Middle frontal gyrus (tissue), 1 donor: ENCODE measurements around the gene OSMR.

Experiments
- DNase-seq: peaks from one replicate; pipeline ENCODE4 v3.0.0-alpha.2; 2015; ENCODE audit warnings: low spot score; ENCODE audit errors: extremely low spot score

The OSMR gene

DNA sequence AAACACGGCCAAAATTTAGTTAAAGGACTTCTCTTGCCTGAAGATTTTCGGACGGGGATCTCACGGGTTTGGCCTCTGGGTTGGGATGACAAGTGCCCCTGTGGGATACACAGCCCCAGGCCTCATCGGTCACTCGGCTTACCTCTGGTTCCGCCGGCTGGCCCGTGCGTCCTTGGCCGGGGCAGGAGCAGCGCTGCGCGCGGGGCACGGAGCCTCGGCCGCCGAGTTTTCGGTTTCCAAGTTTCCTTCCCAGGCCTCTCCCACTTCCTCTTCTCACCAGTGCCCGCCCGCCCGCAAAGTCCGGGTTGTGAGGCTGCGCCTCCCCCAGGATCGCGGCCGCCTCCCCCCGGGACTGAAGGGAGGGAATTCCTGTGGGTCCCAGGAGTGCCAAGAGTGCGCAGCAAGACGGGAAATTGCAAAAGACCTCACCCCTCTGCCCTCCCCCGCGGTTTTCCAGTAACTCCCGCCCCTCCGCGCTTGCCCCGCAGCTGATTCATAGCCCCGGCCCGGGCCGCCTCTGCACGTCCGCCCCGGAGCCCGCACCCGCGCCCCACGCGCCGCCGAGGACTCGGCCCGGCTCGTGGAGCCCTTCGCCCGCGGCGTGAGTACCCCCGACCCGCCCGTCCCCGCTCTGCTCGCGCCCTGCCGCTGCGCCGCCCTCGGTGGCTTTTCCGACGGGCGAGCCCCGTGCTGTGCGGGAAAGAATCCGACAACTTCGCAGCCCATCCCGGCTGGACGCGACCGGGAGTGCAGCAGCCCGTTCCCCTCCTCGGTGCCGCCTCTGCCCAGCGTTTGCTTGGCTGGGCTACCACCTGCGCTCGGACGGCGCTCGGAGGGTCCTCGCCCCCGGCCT, at the start of gene OSMR:
Gene OSMR, plus strand, starts transcription at position 487 of the 853 bp plus-strand sequence. CDS start 23,033 bp downstream, outside the sequence.
- DNase-seq, result no peak

DNA sequence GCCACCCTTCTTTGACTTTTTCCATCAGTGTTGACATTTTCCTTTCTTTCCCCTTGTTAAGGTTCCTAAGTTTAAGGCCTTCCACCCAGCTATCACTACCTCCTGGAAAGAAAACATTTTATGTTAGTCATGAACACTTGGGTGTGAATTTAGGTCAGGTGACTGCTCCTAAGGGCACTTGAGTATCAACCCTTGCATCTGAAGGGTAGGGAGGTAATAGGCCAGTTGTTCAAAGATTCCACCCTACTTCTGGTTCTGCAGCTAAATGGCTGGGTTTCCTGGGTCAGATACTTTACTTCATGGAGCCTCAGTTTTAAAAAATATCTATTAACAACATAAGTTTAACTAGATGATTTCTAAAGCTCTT, 49.1 kb upstream of the OSMR start:
- DNase-seq, result no peak

DNA sequence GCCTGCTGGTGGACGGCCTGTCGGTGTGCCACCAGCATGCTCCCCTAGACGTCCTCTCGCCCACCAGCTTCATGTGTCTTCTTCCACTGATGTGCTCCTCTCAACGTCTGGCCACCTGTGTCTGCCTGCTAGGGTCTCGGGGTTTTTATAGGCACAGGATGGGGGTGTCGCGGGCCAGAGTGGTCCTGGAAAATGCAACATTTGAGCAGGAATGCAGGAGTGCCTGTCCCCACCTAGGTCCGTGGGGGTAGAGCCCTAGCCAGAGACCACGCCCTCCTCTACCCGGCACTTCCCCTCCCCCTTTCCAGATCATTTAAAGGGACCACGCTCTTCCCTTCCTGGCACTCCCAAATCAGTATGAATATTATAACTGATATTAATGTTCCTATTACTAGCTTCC, 48.0 kb upstream of the OSMR start:
- DNase-seq, result no peak

DNA sequence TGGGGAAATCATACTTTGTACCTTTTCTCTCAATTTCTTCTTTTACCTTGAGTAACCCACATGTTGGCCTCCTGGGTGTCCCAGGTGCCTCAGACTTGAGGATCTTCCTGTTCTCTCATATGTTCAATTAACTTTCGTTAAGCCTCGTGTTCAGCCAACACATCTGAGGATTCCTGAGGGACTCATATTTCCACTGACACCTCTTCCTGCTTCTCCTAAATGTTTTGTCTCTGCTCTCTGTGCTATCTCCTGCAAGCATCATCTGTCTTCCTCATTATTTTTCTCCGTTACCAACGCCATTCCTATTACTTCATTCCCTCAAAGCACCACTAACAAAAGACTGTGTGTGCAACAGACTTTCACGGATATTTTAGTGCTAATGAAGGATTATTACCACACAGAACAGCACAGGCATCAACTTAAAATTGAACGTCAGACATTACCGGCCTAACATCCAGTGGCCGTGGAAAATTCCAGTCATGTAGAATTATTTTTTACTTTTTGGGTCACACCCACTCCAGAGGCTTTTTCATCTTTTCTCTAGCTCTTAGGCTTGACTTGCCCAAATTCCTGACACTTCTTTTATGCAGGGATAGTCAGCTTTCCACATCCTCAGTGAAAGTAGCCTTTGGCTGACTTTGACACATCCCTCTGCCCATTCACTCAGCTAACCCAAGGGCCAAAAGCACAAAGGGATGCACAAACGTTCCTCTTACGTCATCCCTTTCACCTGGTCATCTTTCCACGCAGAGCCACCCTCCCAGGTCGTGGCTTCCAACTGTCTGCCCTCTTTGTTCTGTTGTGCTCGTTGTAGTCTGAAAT, 46.0 kb upstream of the OSMR start:
- no peak for DNase-seq

DNA sequence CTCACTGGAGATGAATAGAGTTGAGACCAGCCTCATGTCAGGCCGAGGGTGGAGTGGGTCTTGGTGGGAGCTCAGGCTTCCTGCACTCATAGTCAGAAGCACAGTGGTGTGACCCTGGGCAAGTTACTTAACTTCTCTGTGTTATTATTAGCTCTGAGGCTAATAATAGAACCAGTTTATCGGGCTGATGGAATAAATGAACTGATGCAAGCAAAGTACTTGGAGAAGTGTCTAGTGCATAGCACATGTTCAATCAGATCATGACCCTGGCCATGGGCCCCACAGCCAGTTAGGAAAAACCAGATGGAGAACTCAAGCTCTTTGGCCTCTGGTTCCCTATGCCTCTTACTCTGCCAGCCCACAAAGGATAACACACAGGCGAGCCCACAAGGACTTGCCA, 45.3 kb upstream of the OSMR start:
- no peak for DNase-seq

DNA sequence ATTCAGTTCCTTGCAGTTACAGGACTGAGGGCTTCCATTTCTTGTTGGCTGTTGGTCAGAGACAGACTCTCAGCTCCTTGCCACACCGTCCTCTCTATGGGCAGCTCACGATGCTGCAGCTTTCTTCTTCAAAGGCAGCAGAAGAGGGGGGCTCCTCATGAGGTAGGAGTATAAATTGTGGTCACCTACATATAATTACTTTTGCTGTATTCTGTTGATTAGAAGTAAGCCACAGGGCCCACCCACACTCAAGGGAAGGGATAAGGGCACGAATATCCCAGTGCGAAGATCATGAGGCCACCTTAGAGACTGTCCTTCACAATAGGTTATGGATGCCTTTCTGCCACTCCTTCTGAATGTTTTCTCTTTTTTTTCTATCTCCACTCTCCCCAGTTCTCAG, 43.7 kb upstream of the OSMR start:
- DNase-seq, result no peak

DNA sequence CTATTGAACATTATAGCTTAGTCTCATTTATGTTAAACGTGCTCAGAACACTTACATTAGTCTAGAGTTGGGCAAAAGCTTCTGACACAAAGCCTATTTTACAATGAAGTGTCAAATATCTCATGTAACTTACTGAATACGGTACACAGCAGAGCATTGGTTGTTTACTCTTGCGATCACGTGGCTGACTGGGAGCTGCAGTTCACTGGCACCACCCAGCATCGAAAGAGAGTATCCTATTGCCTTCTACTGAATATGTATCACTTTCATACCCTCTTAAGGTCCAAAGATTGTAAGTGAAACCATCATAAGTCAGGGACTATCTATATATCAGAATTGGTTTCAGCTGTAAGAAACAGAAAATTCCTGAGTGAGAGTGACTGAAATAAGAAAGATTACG, 42.6 kb upstream of the OSMR start:
- no peak for DNase-seq

DNA sequence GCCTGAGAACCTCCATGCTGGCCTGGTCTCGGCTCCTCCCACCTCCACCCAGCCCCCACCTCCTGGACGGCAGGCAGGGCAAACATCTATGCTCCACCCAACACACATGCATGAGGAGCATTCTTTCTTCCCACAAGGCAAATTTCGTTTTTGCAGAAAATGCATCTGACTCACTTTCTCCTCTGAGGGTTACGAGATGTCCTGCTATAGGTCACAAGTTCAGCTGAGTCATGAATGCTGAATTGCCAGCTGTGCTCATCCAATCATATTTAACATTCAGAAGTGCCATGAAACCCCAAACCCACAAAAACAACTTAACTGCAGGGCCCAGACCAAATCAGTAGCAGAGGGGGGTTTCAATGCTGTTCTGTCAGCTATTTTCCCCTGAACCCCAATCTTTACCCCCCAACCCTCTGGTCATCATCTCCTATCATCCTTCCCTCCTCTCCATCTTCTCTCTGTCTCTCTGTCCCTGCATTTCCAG, 39.0 kb upstream of the OSMR start:
- DNase-seq, result no peak

DNA sequence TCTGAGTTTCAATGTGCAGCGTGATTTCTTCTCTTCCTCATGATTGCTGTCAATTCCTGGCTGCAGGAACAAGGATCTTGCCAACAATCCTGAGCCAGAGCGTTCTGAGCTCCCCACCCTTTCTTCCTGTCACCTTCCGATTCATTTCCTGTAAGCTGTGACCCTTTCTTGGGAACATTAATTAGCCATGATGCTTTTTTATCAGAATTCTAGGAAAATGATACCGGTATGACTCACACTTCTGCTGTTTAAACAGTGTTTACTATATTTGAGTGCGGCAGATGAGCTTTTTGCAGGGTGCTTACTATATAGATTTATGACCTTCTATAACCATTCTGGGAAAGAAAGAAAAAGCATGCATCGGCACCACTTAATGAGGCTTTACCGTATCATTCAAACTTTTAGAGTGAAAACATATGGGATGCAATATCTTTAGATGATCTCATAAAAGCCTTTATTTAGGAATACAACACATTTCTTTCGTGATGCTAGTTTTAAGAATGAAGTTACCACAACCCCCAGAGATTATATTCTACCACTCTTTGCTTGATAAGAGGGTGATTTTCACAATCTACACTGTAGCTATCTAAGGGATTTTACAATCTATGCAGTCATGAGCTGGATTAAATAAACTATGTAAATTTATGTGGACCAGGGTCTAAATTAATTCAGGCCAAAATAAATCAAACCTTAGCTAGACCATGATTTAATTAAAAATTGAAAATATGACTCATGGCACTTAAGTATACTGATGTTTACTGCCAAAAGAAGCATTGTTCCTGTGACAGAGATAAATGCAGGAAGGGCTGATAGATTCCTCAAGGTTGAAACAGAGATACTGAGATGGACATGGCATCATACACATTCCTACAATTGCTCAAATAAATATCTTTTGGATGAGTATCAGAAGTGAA, 38.0 kb upstream of the OSMR start:
- no peak for DNase-seq

DNA sequence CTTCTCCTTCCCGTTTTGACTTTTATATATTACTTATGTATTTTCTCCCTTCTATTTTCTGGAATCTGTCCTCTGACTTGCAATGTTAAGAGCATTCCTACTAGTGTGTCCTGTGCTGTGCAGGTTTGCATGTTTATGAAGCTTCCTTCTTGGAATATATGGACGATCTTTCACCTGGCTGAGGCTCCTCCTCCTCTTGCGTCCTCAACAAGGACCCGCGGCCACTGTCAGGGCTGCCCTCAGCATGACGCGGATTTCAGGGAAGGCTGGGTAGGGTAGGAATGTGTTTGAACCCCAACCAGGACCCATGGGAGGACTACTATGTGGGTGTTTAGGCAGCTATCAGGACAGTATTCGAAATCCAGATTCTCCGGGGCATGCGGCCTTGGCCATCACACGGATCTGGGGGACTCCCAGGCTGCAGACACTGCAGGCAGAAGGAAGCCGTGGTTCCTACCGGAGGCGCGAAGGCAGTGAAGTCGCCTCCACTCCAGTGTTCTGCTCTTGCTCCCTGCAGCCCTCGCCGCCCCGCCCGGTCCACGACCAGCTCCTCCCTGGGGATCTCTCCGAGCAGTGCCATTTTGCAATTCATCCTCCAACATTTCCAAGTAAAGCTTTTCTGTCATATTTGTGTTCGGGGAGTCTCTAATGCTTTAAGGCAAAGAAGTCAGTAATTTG, 37.0 kb upstream of the OSMR start:
- DNase-seq, result no peak

DNA sequence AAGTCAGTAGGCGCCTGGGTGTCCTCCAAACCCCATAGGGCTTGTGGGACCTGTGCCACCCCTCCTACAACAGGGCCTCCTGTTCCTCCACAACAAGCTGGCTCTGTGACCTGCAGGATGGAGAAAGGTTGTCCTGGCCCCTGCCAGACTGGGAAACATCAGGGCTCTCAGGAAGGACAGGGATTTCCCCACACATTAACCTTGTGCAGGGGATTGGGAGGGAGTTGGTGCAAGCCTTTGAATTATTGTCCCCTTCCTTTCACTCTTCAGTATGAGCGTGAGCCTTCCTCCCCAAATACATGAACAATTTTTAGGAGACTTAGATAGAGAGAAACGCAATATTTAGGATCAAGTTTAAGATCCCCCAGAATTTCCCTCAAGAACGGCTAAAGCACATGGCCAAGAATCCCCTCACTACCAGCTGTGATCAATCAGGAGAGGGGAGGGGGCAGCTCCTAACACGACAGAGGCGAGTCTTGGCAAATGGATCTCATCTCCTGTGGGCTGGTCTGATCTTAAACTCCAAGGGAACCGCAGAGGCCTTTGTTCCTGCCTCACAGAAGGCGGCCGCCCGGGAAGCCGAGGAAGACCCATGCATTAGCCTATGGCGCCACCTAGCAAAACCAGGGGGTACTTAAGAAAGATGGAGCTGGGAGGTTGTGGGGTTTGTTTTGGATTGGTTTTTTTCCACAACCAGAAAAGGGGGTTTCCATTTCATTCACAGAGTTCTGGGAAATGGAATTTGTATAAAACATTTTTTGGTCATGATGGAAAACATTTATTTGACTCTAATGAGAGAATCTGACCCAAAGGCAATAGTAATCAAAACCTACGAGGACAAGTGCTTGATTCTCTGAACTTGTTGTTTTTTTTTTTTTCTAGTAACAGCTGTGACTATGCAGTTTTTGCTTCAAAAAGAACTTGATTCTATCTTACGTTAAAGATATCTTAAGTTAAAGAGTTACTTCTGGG, 36.1 kb upstream of the OSMR start:
- DNase-seq, result peak; percentile 79

DNA sequence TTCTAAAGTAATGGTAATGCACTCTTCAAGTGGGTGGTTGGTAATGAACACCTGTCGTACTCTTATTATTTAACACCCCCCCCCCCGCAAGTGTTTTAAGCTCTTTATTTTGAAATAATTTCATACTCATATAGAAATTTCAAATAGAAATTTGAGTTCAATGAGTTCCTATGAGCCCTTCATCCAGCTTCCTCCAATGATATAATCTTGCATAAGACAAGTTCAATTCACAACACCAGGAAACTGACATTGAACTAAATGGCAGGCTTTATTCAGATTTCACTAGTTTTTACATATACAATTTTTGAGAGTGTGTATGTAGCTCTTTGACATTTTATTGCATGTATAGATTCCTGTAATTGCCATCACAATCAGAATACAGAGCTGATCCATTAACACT, 30.9 kb upstream of the OSMR start:
- DNase-seq, result no peak

DNA sequence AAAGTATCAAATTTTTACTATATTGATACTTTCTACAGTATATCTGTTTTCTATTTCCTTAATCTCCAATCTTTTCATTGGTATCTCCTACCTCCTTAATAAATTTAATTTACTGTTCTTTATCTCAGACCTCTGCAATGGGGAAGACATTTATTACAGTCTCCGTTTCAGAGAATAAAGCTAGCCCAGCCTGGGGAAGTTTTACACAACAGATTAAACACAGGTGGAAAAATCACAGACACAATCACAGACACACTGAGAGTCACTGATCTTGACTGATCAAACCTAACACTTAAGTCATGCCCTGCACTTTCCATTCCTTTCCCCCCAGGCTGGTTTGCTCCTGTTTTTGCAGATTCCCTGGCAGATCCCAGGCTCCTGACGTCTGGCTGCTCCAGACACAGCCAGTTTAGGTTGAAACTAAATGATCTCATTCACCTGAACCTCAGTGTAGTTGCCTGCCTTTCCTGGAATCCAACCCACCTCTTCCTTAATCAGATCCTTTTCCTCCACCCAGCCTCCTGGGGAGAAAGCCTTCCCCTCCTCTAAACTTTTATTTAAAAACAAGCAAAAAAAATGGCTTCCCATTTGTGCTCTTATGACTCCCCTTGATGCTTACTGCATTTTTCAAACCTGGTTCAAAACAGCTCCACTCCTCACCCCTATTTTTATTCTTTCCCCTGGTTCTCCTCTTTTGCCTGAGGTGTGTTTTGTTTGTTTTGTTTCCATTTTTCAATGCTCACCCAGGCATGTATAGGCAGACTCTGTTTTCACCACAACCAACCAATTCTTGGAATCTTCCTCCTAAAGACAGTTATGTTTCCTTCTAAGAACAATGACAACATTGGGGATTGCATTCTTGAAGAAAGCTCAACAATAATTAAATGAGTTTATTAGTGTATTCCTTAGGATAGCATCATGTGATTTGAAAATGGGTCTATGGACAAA, 29.5 kb upstream of the OSMR start:
- no peak for DNase-seq

DNA sequence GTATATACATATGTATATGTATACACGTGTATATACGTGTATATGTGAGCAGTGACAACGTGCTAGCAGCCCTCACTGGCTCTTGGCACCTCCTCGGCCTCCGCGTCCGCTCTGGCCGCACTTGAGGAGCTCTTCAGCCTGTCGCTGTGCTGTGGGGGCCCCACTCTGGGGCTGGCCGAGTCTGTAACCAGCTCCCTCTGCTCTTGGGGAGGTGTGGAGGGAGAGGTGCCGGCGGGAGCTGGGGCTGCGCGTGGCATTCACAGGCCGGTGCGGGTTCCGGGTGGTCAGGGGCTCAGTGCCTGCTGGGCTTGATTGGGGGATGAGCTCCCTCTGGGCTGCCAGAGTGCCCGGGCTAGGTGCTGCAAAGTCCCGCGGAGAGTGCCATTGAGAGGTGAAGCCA, 24.1 kb upstream of the OSMR start:
- DNase-seq, result no peak

DNA sequence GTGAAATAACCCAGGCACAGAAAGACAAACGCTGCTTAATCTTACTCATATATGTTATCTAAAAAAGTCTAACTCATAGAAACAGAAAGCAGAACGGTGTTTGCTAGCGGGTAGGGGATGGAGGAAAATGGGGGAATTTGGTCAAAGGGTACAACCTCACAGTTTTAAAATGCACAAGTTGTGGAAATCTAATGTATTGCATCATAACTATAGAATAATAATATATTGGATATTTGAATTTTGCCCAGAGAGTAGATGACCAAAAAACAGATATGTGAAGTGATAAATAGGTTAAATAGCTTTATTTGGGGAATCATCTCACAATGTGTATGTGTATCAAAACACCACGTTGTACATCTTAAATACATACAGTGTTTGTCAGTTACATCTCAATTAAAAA, 22.3 kb upstream of the OSMR start:
- DNase-seq, result no peak

DNA sequence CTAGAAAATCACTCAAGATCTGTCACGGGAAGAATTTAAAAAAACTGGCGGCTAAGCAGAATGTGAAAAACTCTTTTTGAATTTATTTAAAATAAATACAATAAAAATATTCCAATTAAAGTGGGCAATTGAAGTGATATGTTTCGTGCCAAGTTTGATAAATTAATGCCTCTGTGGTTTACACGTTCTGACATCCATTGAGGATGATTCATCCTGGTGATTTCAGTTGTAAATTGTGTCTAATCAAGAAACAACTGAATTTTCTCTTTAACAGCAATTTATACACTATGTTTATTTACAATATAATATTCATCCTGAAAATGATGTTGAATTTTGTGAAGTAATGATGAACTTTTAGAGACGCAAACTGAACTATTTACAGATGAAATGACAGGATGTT, 21.0 kb upstream of the OSMR start:
- DNase-seq, result no peak

DNA sequence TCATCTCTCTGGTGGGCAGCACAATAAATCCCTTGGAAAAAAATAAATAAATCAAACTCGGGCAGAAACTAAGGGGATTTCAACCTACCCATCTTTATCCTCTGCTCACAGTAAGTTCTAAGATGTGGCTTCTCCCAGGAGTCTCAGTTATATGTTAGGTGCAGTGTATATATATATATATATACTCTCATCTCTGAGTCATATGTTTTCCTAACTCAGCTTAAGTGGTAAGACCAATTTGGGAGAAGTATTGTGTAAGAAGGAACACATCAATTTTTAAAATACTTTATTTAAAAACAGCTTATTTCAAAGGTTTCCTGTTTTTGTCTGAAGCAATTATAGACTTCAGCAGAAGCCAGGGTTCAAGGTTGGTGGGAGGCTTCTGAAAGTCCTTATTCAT, 20.3 kb upstream of the OSMR start:
- no peak for DNase-seq

DNA sequence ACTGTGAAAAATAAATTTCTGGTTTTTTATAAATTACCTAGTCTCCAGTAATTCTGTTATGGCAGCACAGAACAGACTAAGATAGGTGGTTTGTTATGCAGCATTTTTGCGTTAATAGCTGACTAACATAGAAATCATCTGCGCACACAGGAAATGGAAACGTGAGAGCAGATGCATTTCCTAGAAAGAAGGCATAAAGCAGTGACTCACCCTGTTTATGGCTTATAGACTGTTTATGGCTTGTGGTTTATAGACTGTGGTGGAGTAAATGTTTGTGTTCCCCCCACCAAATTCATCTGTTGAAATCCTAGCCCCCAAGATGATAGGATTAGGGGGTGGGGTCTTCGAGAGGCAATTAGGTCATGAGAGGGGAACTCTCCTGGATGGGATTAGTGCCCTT, 18.3 kb upstream of the OSMR start:
- no peak for DNase-seq
